ENCODE results near the gene CCNF.

DNA sequence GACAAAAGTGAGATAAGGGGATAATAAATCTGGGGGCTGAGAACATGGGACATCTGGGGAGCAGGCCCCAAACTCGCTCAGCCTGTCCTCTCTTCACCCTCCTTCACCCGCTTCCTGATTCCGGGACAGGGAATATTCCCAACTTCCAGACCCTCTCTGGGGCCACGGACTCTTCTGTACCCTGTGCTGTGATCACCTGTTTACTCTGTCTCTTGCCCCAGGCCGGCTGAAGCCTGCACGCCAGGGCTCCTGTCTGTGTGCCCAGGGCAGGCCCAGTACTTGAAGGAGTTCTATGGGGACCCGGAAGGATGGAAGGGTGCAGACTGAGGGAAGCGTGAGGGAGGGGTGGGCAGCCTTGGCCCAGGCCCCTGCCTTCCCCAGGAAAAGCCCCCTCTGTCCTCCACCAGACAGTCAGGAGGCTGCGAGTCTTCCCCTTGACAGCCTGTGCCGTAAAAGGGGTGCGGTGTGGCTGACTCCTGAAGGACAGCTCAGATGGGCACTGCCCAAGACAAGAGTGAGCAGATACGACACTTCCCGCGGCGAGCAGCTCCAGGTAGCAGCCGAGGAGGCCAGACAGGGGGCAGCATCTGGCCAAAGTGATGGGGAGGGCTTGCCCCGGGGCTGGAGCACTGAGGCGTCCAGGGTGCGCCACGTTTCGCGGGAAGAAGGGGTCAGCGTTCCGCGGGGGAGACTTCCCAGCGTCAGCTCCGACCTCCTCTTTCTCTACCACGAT lies 1.0 kb upstream of the CCNF start:
- TF ChIP-seq, protein P1, sequence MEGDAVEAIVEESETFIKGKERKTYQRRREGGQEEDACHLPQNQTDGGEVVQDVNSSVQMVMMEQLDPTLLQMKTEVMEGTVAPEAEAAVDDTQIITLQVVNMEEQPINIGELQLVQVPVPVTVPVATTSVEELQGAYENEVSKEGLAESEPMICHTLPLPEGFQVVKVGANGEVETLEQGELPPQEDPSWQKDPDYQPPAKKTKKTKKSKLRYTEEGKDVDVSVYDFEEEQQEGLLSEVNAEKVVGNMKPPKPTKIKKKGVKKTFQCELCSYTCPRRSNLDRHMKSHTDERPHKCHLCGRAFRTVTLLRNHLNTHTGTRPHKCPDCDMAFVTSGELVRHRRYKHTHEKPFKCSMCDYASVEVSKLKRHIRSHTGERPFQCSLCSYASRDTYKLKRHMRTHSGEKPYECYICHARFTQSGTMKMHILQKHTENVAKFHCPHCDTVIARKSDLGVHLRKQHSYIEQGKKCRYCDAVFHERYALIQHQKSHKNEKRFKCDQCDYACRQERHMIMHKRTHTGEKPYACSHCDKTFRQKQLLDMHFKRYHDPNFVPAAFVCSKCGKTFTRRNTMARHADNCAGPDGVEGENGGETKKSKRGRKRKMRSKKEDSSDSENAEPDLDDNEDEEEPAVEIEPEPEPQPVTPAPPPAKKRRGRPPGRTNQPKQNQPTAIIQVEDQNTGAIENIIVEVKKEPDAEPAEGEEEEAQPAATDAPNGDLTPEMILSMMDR (IDR thresholded peaks at IDR 0.05; ENCODE audit: insufficient read depth, low read length) = no peak
- TF ChIP-seq, protein P2, sequence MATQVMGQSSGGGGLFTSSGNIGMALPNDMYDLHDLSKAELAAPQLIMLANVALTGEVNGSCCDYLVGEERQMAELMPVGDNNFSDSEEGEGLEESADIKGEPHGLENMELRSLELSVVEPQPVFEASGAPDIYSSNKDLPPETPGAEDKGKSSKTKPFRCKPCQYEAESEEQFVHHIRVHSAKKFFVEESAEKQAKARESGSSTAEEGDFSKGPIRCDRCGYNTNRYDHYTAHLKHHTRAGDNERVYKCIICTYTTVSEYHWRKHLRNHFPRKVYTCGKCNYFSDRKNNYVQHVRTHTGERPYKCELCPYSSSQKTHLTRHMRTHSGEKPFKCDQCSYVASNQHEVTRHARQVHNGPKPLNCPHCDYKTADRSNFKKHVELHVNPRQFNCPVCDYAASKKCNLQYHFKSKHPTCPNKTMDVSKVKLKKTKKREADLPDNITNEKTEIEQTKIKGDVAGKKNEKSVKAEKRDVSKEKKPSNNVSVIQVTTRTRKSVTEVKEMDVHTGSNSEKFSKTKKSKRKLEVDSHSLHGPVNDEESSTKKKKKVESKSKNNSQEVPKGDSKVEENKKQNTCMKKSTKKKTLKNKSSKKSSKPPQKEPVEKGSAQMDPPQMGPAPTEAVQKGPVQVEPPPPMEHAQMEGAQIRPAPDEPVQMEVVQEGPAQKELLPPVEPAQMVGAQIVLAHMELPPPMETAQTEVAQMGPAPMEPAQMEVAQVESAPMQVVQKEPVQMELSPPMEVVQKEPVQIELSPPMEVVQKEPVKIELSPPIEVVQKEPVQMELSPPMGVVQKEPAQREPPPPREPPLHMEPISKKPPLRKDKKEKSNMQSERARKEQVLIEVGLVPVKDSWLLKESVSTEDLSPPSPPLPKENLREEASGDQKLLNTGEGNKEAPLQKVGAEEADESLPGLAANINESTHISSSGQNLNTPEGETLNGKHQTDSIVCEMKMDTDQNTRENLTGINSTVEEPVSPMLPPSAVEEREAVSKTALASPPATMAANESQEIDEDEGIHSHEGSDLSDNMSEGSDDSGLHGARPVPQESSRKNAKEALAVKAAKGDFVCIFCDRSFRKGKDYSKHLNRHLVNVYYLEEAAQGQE (IDR thresholded peaks at IDR 0.05; ENCODE audit: insufficient replicate concordance, low read depth) = no peak
- TF ChIP-seq POLR2AphosphoS5 (IDR thresholded peaks at IDR 0.05; ENCODE audit: low read depth) = no peak
- no peak for TF ChIP-seq GABPA (IDR thresholded peaks at IDR 0.05; ENCODE audit: low read depth)
- no peak for TF ChIP-seq SPI1 (IDR thresholded peaks at IDR 0.05; ENCODE audit: borderline replicate concordance, low read depth)
